A549 (cell line): ENCODE results near the gene ARHGAP44.

ENCODE experiments used
- KDM1A ChIP-seq: fragments of 200-600 bp; sonication (generic); IDR thresholded peaks from 2 replicates; pipeline ENCODE4 v1.6.1; 2016; ENCODE audit warnings: low read depth, mild to moderate bottlenecking
- POLR2A ChIP-seq: IDR thresholded peaks from 2 replicates; pipeline ENCODE4 v1.6.1; 2012; ENCODE audit warnings: mild to moderate bottlenecking, low read length

GRCh38 chr17:12955521-12955920, 166.2 kb downstream of the ARHGAP44 start:
- TF ChIP-seq KDM1A (no peak), POLR2A (no peak)
